Lower lobe of right lung (tissue), 2 donors: Measurements from ENCODE around the gene STK17A. TPM values are rescaled to one million over a fixed set of nuclear protein-coding genes. Genes with fewer than 3 reads are reported as not detected.
"Not testable (repeated sequence)": the region's sequence is repeated elsewhere in the genome, so short reads cannot be mapped to it uniquely, and the experiment has no call there.

Experiments used
- ATAC-seq, 2 donors: fragments of 200-7000 bp; cut with Tn5 transposase; one replicate each; pipeline ENCODE4 v1.9.1; 2020 to 2022; ENCODE audit warnings: mild to moderate bottlenecking in 2 of 2, moderate library complexity in 2 of 2
- DNase-seq: peaks from one replicate; pipeline ENCODE4 v3.0.0-alpha.2; 2020
- H3K27ac ChIP-seq: fragments of 200-600 bp; one replicate; pipeline ENCODE4 v1.8.0; 2022
- H3K27me3 ChIP-seq: fragments of 200-600 bp; one replicate; pipeline ENCODE4 v1.8.0; 2022; ENCODE audit warnings: low read depth
- H3K36me3 ChIP-seq: fragments of 200-600 bp; one replicate; pipeline ENCODE4 v1.8.0; 2022; ENCODE audit warnings: mild to moderate bottlenecking
- H3K4me1 ChIP-seq: fragments of 200-600 bp; one replicate; pipeline ENCODE4 v1.8.0; 2022
- H3K4me3 ChIP-seq: fragments of 200-600 bp; one replicate; pipeline ENCODE4 v1.8.0; 2022; ENCODE audit warnings: mild to moderate bottlenecking
- H3K9me3 ChIP-seq: fragments of 200-600 bp; one replicate; pipeline ENCODE4 v1.8.0; 2022
- CTCF ChIP-seq: fragments of 200-600 bp; IDR thresholded peaks from one replicate; pipeline ENCODE4 v1.8.0; 2022; ENCODE audit warnings: antibody characterized with exemption, mild to moderate bottlenecking
- intact Hi-C: fragments of 100-400 bp; cut with DNase I; formaldehyde crosslinking; loops from one replicate; pipeline ENCODE4 v1.11.0; 2022
- total RNA-seq: library from RNA; stranded (reverse); fragmentation: NEBNext Ultra II Directional; extraction: Animal tissue kit (Norgen Biotek cat#: 25700); gene quantifications from one replicate; pipeline ENCODE4 v1.2.1, GENCODE V29; 2021
- donor health status: DM: no; HTN: yes; CAD: no; lungs with severe emphysema.

Gene STK17A
- total RNA-seq, 1 donor from 2014 or later, result 27.1 TPM

DNA sequence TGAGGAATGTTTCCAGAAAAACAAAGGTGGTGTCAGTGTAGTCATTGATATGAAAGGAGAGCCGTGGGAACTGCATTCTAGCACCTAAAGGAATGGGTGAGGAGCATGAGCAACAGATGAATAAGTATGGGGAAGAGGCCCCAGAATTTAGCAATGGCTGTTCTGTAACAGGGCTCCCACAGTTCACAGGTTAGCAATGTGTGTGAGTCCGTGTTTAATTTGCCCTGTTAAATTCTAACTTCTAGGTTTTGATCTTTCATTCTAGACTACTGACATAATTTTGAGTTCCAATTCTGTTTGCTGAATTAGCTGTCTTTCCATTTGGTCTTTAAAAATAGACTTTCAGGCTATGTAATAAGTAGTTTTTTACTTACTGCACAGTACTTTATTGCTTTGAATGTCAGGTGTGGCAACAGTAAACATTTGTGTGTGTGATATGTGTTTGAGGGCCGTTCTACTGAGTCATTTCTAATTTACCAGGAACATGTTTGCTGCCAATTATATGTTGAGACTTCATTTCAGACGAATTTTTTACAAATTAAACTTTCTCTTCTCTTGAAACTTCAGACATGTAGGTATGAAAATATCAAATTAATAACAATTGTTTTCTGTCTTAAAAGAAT is 8.8 kb downstream of the STK17A start:
- H3K4me3 ChIP-seq, result no peak overlapping the region
- peaks cover 7% of the 10 kb centered on the region for H3K4me1 ChIP-seq
- ATAC-seq, result peak in 1 of 2 donors; percentile 68
- no peak for TF ChIP-seq CTCF
- H3K27me3 ChIP-seq, result no peaks in the 10 kb centered on the region
- DNase-seq, result no peak
- H3K27ac ChIP-seq, result no peak overlapping the region
- H3K9me3 ChIP-seq, result no peaks in the 10 kb centered on the region
- peaks cover 5% of the 10 kb centered on the region for H3K36me3 ChIP-seq
- intact Hi-C loops, result no loop called here

- DNase-seq (no peak), ATAC-seq (no peak)
- Histone ChIP-seq H3K36me3 (peaks cover 12% of the 10 kb centered on the region), H3K4me1 (peaks cover 7% of the 10 kb centered on the region), H3K9me3 (no peaks in the 10 kb centered on the region), H3K4me3 (no peak overlapping the region), H3K27me3 (no peaks in the 10 kb centered on the region), H3K27ac (no peak overlapping the region)
- TF ChIP-seq CTCF, result no peak
- intact Hi-C loops, result no loop called here
Observed at GRCh38 chr7:43592326-43592725, 9.4 kb downstream of the STK17A start.

DNA sequence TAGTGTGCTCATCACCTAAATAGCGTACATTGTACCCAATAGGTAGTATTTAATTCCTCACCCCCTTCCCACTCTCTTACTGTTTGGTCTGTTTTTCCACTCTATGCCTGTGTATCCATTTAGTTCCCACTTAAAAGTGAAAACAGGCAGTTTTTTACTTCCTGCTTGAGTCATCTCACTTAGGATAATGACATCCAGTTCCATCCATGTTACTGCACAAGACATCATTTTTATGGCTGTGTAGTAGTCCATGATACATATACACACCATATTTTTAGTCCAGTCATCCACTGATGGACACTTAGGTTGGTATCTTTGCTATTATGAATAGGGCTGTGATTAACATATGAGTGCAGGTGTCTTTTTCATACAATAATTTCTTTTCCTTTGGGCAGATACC is 10.1 kb downstream of the STK17A start:
- Histone ChIP-seq H3K4me3 (no peak overlapping the region), H3K27ac (no peak overlapping the region), H3K36me3 (peaks cover 19% of the 10 kb centered on the region), H3K9me3 (no peaks in the 10 kb centered on the region), H3K27me3 (no peaks in the 10 kb centered on the region), H3K4me1 (peaks cover 7% of the 10 kb centered on the region)
- intact Hi-C loops, result no loop called here
- no peak for TF ChIP-seq CTCF
- ATAC-seq (no peak), DNase-seq (no peak)

- H3K4me1 ChIP-seq, result peaks cover 7% of the 10 kb centered on the region
- intact Hi-C loops, result no loop called here
- no peak overlapping the region for H3K4me3 ChIP-seq
- H3K36me3 ChIP-seq, result peaks cover 29% of the 10 kb centered on the region
- no peak for TF ChIP-seq CTCF
- ATAC-seq, result no peak
- DNase-seq, result no peak
- H3K9me3 ChIP-seq, result no peaks in the 10 kb centered on the region
- no peak overlapping the region for H3K27ac ChIP-seq
- no peaks in the 10 kb centered on the region for H3K27me3 ChIP-seq
Observed at GRCh38 chr7:43594020-43594419, 11.1 kb downstream of the STK17A start.

- H3K4me1 ChIP-seq, H3K27ac ChIP-seq, H3K4me3 ChIP-seq, ATAC-seq, H3K9me3 ChIP-seq, intact Hi-C loops, DNase-seq, H3K27me3 ChIP-seq: not testable (repeated sequence)
- peaks cover 44% of the 10 kb centered on the region for H3K36me3 ChIP-seq
Observed at GRCh38 chr7:43596426-43596825, 13.5 kb downstream of the STK17A start.

DNA sequence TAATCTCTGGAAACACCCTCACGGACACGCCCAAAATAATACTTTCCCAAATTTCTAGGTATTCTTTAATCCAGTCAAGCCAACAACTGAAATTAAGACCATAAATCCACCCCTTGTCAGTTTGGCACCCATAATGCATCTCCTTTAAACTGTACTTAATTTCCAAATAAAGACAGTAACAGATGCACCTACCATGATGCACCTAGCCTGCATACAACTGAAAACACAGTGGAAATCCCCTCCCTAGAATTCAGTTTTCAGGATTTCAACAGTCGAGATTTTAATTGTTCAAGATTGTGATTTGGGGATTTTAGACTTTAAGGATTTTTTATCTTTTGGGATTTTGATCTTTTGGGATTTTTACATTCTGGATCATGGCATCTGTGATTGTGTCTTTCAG is 17.1 kb downstream of the STK17A start:
- DNase-seq, result no peak
- intact Hi-C loops, result no loop called here
- TF ChIP-seq CTCF, result no peak
- Histone ChIP-seq H3K4me1 (no peaks in the 10 kb centered on the region), H3K36me3 (peaks cover 52% of the 10 kb centered on the region), H3K27me3 (no peaks in the 10 kb centered on the region), H3K4me3 (no peak overlapping the region), H3K27ac (no peak overlapping the region), H3K9me3 (no peaks in the 10 kb centered on the region)
- ATAC-seq, result no peak
